Calu3 (cell line): ENCODE data around the gene KRT77. TPM values are rescaled to one million over a fixed set of nuclear protein-coding genes. Genes with fewer than 3 reads are reported as not detected.
"Not testable (repeated sequence)": the region's sequence is repeated elsewhere in the genome, so short reads cannot be mapped to it uniquely, and the experiment has no call there.

Source experiments
- Bru-seq: library from RNA; stranded (reverse); fragments of 400-500 nt; gene quantifications from one replicate; lab custom pipeline; 2021; lab: Mats Ljungman, UMichigan
- BruChase-seq, 2 experiments: library from RNA; stranded (reverse); fragments of 400-500 nt; gene quantifications; one replicate each; lab custom pipeline; 2021; lab: Mats Ljungman, UMichigan
- BruUV-seq: library from RNA; stranded (reverse); fragments of 400-500 nt; replicated peaks from 2 replicates; lab custom pipeline; 2021; lab: Mats Ljungman, UMichigan
- CTCF ChIA-PET: fragments of 300-600 bp; sonication (Branson Sonifier 250); formaldehyde crosslinking; loops from one replicate; lab custom pipeline; 2022; ENCODE audit warnings: antibody characterized with exemption; lab: Charles Lee
- DNase-seq: peaks from one replicate; pipeline ENCODE4 v3.0.0; 2022
- H3K27ac Mint-ChIP-seq: one replicate; pipeline ENCODE4 v1.8.0; 2022; ENCODE audit warnings: mixed read lengths; ENCODE audit not compliant: unreplicated experiment
- H3K27me3 Mint-ChIP-seq: one replicate; pipeline ENCODE4 v1.8.0; 2022; ENCODE audit warnings: mixed read lengths; ENCODE audit not compliant: unreplicated experiment
- H3K36me3 Mint-ChIP-seq: one replicate; pipeline ENCODE4 v1.8.0; 2022; ENCODE audit warnings: mild to moderate bottlenecking, moderate library complexity, mixed read lengths; ENCODE audit not compliant: insufficient read depth, unreplicated experiment
- H3K4me1 Mint-ChIP-seq: one replicate; pipeline ENCODE4 v1.8.0; 2022; ENCODE audit warnings: mild to moderate bottlenecking, low read depth, mixed read lengths; ENCODE audit not compliant: unreplicated experiment
- H3K4me3 Mint-ChIP-seq: one replicate; pipeline ENCODE4 v1.8.0; 2022; ENCODE audit warnings: mild to moderate bottlenecking, low read depth, moderate library complexity, mixed read lengths; ENCODE audit not compliant: unreplicated experiment
- H3K9me3 Mint-ChIP-seq: one replicate; pipeline ENCODE4 v1.8.0; 2022; ENCODE audit warnings: low read depth, mixed read lengths; ENCODE audit not compliant: unreplicated experiment
- intact Hi-C: fragments of 100-400 bp; cut with micrococcal nuclease; formaldehyde crosslinking; loops from one replicate; pipeline ENCODE4 v1.10.0; 2022; ENCODE audit not compliant: unreplicated experiment
- long read RNA-seq: library from polyadenylated mRNA; stranded (forward); transcript quantifications from one replicate; pipeline ENCODE4 v2.0.0, GENCODE V29; 2022
- total RNA-seq: library from RNA; stranded (reverse); gene quantifications from 2 replicates; pipeline ENCODE4 v1.2.3, GENCODE V29; 2022
- TF ChIP-seq, protein P1 (sequence below): fragments of 200-600 bp; IDR thresholded peaks from one replicate; pipeline ENCODE4 v1.8.0; 2022; ENCODE audit warnings: antibody characterized with exemption; ENCODE audit not compliant: unreplicated experiment

KRT77 gene
- total RNA-seq (not detected in 2 replicates), Bru-seq, nascent RNA (not detected), BruChase-seq, experiment 1, labeled RNA remaining after a 6-hour chase (not detected), BruChase-seq, experiment 2, labeled RNA remaining after a 2-hour chase (percentile 6 among the genes with signal in this experiment)
- long read RNA-seq: 0 reads

DNA sequence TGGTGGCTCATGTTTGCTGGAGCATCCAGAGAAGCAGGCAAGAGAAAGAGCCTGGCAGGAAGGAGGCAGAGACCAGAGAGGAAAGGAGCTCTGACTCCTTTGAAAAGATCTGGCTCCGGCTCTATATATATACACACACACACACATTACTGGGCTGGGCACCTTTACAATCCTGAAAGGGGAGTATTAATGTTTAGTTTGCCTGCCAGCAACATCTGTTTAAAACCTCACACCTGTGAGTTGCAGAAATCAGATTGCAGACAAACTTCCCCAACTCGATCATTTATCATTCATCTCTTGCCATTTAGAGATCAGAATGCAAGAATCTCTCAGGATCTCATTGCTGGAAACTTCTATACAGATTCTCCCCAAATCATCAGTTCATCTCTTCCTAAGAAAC lies at the start of gene KRT77:
Gene KRT77 (minus strand): TSS at position 101 of the 400 bp plus-strand sequence. CDS start 90 bp downstream, at position 11.
- CTCF ChIA-PET: no interaction called here
- TF ChIP-seq, protein P1, sequence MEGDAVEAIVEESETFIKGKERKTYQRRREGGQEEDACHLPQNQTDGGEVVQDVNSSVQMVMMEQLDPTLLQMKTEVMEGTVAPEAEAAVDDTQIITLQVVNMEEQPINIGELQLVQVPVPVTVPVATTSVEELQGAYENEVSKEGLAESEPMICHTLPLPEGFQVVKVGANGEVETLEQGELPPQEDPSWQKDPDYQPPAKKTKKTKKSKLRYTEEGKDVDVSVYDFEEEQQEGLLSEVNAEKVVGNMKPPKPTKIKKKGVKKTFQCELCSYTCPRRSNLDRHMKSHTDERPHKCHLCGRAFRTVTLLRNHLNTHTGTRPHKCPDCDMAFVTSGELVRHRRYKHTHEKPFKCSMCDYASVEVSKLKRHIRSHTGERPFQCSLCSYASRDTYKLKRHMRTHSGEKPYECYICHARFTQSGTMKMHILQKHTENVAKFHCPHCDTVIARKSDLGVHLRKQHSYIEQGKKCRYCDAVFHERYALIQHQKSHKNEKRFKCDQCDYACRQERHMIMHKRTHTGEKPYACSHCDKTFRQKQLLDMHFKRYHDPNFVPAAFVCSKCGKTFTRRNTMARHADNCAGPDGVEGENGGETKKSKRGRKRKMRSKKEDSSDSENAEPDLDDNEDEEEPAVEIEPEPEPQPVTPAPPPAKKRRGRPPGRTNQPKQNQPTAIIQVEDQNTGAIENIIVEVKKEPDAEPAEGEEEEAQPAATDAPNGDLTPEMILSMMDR: no peak
- BruUV-seq: no TSS peak
- Mint-ChIP-seq H3K4me1 (no peaks in the 10 kb centered on the region), H3K36me3 (no peaks in the 10 kb centered on the region), H3K27me3 (peaks cover 74% of the 10 kb centered on the region), H3K9me3 (no peaks in the 10 kb centered on the region), H3K27ac (no peak within 1 kb of the TSS), H3K4me3 (no peak within 1 kb of the TSS)
- DNase-seq: no peak
- intact Hi-C loops: no loop called here

DNA sequence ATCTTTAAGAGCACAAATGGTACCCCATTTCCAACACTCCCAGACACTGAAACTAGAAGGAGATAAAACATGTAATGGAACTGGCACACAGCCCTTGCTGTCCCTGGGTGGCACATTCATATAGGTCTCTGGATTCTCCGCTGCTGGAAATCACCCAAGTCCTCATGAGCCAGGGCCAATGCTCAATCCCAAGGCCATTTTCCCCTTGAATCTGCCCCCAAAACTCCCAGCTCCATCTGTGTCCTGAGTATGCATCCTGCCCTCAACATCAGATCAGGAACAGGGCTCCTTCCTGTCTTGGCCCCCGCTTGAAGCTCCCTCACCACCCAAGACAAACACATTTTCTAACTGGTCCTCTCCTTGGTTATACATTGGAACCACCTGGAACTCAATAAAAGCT lies 49.2 kb upstream of the KRT77 start:
- DNase-seq: no peak
- Mint-ChIP-seq H3K4me3 (no peak overlapping the region), H3K36me3 (no peaks in the 10 kb centered on the region), H3K27ac (no peak overlapping the region), H3K9me3 (no peaks in the 10 kb centered on the region), H3K27me3 (peaks cover 66% of the 10 kb centered on the region), H3K4me1 (no peaks in the 10 kb centered on the region)
- CTCF ChIA-PET: no interaction called here
- intact Hi-C loops: no loop called here
- TF ChIP-seq, protein P1: no peak
- no TSS peak for BruUV-seq

DNA sequence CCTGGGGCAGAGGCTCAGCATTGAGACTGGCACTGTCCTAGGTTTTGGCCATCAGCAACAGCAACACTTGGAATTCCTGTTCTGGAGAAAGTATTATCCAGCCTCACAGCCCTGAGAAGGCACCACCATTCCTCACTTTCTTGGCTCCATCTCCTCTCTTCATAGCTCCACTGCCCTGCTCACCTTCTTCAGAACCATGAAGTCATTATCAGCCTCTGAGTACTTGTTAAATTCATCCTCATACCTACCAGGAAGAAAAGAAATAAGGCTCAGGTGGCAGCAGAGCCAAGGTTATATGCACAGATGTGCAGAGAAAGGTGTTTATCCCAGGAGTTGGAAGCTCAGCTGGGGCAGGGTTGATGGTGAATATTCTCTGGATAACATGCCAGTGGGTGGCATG lies 48.5 kb upstream of the KRT77 start:
- intact Hi-C loops: no loop called here
- Mint-ChIP-seq H3K9me3 (no peaks in the 10 kb centered on the region), H3K4me1 (no peaks in the 10 kb centered on the region), H3K27me3 (peaks cover 73% of the 10 kb centered on the region), H3K27ac (no peak overlapping the region), H3K36me3 (no peaks in the 10 kb centered on the region), H3K4me3 (no peak overlapping the region)
- CTCF ChIA-PET: no interaction called here
- TF ChIP-seq, protein P1: no peak
- BruUV-seq: no TSS peak
- no peak for DNase-seq

DNA sequence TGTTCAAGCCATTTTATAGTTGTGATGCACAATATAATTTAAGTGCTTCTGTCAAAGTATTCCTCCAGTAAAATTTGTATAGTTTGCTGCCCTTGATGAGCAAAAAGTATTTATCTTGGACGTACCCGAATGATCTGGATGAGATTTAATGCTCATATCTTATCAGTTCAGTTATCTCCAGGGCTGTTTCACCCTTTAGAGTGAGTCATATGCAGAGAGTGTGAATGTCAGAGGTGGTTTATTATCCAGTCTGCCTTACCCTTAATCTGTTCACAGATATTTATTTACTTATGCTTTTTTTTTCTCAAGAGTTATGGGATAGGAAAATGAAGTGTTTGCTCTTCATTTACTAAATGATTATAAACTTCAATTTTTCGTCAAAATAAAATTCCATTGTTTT lies 47.2 kb upstream of the KRT77 start:
- intact Hi-C loops, H3K36me3 Mint-ChIP-seq, H3K4me3 Mint-ChIP-seq, H3K27ac Mint-ChIP-seq, H3K4me1 Mint-ChIP-seq, BruUV-seq, CTCF ChIA-PET, H3K9me3 Mint-ChIP-seq, DNase-seq: not testable (repeated sequence)
- H3K27me3 Mint-ChIP-seq: peaks cover 85% of the 10 kb centered on the region

DNA sequence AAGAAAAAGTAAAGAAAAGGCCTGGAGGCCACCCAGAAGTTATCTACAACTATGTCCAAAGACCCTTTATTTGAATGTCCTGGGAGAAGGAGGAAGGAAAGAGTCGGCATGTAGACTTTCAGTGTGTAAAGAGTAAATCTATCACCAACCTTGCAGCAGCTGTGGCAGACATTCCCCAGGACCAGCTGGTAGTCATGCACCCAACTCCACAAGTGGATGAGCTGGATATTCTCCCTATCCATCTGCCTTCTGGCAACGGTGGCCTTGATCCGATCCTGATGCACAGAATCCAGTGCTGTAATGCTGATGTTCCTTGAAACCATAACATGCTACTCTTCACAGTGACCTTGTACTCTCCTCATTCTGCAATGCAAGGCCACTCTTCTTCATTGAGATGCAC lies 46.5 kb upstream of the KRT77 start:
- CTCF ChIA-PET: no interaction called here
- Mint-ChIP-seq H3K36me3 (no peaks in the 10 kb centered on the region), H3K27ac (no peak overlapping the region), H3K9me3 (no peaks in the 10 kb centered on the region), H3K4me3 (no peak overlapping the region), H3K27me3 (peaks cover 92% of the 10 kb centered on the region), H3K4me1 (no peaks in the 10 kb centered on the region)
- DNase-seq: no peak
- intact Hi-C loops: no loop called here
- TF ChIP-seq, protein P1: no peak
- BruUV-seq: no TSS peak
